HepG2 (cell line): ENCODE results near the gene SLC2A6. TPM values are rescaled to one million over a fixed set of nuclear protein-coding genes. Genes with fewer than 3 reads are reported as not detected.
A peak's percentile ranks its signal among the peaks of the same experiment; 100 is the strongest.

ENCODE experiments used
- AGO1 ChIP-seq: fragments of 200-400 bp; formaldehyde crosslinking; IDR thresholded peaks from 2 replicates; pipeline ENCODE4 v1.6.1; 2017; ENCODE audit warnings: mild to moderate bottlenecking, low read depth, low read length, moderate library complexity; ENCODE audit not compliant: poor library complexity, severe bottlenecking
- AHR ChIP-seq: IDR thresholded peaks from 2 replicates; pipeline ENCODE4 v1.6.1; 2018; ENCODE audit warnings: missing genetic modification reagents, missing compliant biosample characterization
- ATAD3A ChIP-seq: sonication (generic); formaldehyde crosslinking; IDR thresholded peaks from 2 replicates; pipeline ENCODE4 v1.4.0; 2020; ENCODE audit warnings: missing genetic modification reagents
- CTCF ChIP-seq: sonication (generic); formaldehyde crosslinking; IDR thresholded peaks from 2 replicates; pipeline ENCODE4 v1.5.0; 2020; ENCODE audit warnings: mild to moderate bottlenecking, missing genetic modification reagents, moderate library complexity
- FLYWCH1 ChIP-seq: sonication (generic); formaldehyde crosslinking; IDR thresholded peaks from 2 replicates; pipeline ENCODE4 v1.8.1; 2023; ENCODE audit warnings: mild to moderate bottlenecking, missing genetic modification reagents
- JUNB ChIP-seq: sonication (generic); formaldehyde crosslinking; IDR thresholded peaks from 2 replicates; pipeline ENCODE4 v1.8.0; 2022; ENCODE audit warnings: missing genetic modification reagents, mild to moderate bottlenecking, borderline replicate concordance
- NKX3-1 ChIP-seq: sonication (generic); formaldehyde crosslinking; IDR thresholded peaks from 2 replicates; pipeline ENCODE4 v1.5.0; 2020; ENCODE audit warnings: missing genetic modification reagents
- XRCC5 ChIP-seq: fragments of 200-400 bp; formaldehyde crosslinking; optimal IDR thresholded peaks from 2 replicates; pipeline ENCODE3; 2017; ENCODE audit warnings: mild to moderate bottlenecking, low read length
- ZBTB43 ChIP-seq: sonication (generic); formaldehyde crosslinking; conservative IDR thresholded peaks from 2 replicates; pipeline ENCODE4 v1.4.0; 2020; ENCODE audit warnings: missing genetic modification reagents
- ZNF230 ChIP-seq: sonication (generic); formaldehyde crosslinking; IDR thresholded peaks from 2 replicates; pipeline ENCODE4 v1.4.0; 2020; ENCODE audit warnings: mild to moderate bottlenecking, missing genetic modification reagents
- ZNF598 ChIP-seq: sonication (generic); formaldehyde crosslinking; IDR thresholded peaks from 2 replicates; pipeline ENCODE4 v1.5.1; 2020; ENCODE audit warnings: mild to moderate bottlenecking, missing genetic modification reagents, borderline replicate concordance
- ZNF660 ChIP-seq: sonication (generic); formaldehyde crosslinking; IDR thresholded peaks from 2 replicates; pipeline ENCODE4 v1.5.1; 2020; ENCODE audit warnings: mild to moderate bottlenecking, low read depth, missing genetic modification reagents, borderline replicate concordance
- ZNF703 ChIP-seq: sonication (generic); formaldehyde crosslinking; IDR thresholded peaks from 2 replicates; pipeline ENCODE4 v1.5.1; 2020; ENCODE audit warnings: missing genetic modification reagents, mild to moderate bottlenecking, moderate library complexity, borderline replicate concordance
- ZNF777 ChIP-seq: sonication (generic); formaldehyde crosslinking; IDR thresholded peaks from 2 replicates; pipeline ENCODE4 v1.4.0; 2020; ENCODE audit warnings: missing genetic modification reagents
- polyA plus RNA-seq, 8 experiments: library from polyadenylated mRNA; depleted of rRNA in 3 of 8; stranded (reverse) in 7 of 8; unstranded in 1 of 8; fragments of >200 nt; fragmentation: Illumina TruSeq in 4 of 8; extraction: Trizol in 4 of 8; gene quantifications; 2 replicates each; pipeline versions ENCODE4 v1.2.1 to v1.2.3, GENCODE V29; 2011 to 2016; ENCODE audit warnings: low read depth in 4 of 8, missing spikeins in 1 of 8, mixed read lengths in 1 of 8; ENCODE audit not compliant: insufficient read depth in 1 of 8
- total RNA-seq, 5 experiments: library from RNA; depleted of rRNA; stranded (reverse); fragments of >200 nt; fragmentation: Illumina TruSeq; extraction: Trizol; gene quantifications; 2 replicates each; pipeline ENCODE4 v1.2.3, GENCODE V29; 2016; ENCODE audit warnings: low read depth in 1 of 5
- TF ChIP-seq, protein P1 (sequence below): sonication (generic); formaldehyde crosslinking; IDR thresholded peaks from 2 replicates; pipeline ENCODE4 v1.5.1; 2020; ENCODE audit warnings: mild to moderate bottlenecking, missing genetic modification reagents
- TF ChIP-seq, protein P2 (sequence below): sonication (generic); formaldehyde crosslinking; IDR thresholded peaks from 2 replicates; pipeline ENCODE4 v1.4.0; 2020; ENCODE audit warnings: missing genetic modification reagents, mild to moderate bottlenecking, borderline replicate concordance
- TF ChIP-seq, protein P3 (sequence below): sonication (generic); formaldehyde crosslinking; IDR thresholded peaks from 2 replicates; pipeline ENCODE4 v1.5.1; 2020; ENCODE audit warnings: mild to moderate bottlenecking, missing genetic modification reagents, borderline replicate concordance

SLC2A6 gene
- total and polyA plus RNA-seq, 2 of the 13 experiments (the other 11 are each of a cell fraction or from before 2014, with no cell fraction given): 4.1 to 15.0 TPM

- TF ChIP-seq CTCF (CRISPR knock-in tag) (peak; percentile 28; the same call in 1 of the 2 replicates), FLYWCH1 (CRISPR knock-in tag) (no peak), ZBTB43 (CRISPR knock-in tag) (no peak), ZNF660 (CRISPR knock-in tag) (no peak), AHR (CRISPR knock-in tag) (no peak), XRCC5 (no peak), NKX3-1 (no peak), ATAD3A (CRISPR knock-in tag) (no peak), ZNF777 (peak; percentile 96), JUNB (CRISPR knock-in tag) (no peak), ZNF598 (CRISPR knock-in tag) (no peak), ZNF703 (CRISPR knock-in tag) (no peak), AGO1 (no peak), ZNF230 (CRISPR knock-in tag) (no peak)
- TF ChIP-seq, protein P1, sequence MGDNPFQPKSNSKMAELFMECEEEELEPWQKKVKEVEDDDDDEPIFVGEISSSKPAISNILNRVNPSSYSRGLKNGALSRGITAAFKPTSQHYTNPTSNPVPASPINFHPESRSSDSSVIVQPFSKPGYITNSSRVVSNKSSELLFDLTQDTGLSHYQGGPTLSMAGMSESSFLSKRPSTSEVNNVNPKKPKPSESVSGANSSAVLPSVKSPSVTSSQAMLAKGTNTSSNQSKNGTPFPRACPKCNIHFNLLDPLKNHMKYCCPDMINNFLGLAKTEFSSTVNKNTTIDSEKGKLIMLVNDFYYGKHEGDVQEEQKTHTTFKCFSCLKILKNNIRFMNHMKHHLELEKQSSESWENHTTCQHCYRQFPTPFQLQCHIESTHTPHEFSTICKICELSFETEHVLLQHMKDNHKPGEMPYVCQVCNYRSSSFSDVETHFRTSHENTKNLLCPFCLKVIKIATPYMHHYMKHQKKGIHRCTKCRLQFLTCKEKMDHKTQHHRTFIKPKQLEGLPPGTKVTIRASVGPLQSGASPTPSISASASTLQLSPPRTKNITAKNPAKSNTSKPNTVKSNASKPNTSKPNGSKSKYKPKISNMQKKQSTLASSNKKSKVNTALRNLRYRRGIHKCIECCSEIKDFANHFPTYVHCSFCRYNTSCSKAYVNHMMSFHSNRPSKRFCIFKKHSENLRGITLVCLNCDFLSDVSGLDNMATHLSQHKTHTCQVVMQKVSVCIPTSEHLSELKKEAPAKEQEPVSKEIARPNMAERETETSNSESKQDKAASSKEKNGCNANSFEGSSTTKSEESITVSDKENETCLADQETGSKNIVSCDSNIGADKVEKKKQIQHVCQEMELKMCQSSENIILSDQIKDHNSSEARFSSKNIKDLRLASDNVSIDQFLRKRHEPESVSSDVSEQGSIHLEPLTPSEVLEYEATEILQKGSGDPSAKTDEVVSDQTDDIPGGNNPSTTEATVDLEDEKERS (CRISPR knock-in tag): no peak
- TF ChIP-seq, protein P2, sequence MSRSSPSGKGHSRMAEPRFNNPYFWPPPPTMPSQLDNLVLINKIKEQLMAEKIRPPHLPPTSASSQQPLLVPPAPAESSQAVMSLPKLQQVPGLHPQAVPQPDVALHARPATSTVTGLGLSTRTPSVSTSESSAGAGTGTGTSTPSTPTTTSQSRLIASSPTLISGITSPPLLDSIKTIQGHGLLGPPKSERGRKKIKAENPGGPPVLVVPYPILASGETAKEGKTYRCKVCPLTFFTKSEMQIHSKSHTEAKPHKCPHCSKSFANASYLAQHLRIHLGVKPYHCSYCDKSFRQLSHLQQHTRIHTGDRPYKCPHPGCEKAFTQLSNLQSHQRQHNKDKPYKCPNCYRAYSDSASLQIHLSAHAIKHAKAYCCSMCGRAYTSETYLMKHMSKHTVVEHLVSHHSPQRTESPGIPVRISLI: no peak
- TF ChIP-seq, protein P3, sequence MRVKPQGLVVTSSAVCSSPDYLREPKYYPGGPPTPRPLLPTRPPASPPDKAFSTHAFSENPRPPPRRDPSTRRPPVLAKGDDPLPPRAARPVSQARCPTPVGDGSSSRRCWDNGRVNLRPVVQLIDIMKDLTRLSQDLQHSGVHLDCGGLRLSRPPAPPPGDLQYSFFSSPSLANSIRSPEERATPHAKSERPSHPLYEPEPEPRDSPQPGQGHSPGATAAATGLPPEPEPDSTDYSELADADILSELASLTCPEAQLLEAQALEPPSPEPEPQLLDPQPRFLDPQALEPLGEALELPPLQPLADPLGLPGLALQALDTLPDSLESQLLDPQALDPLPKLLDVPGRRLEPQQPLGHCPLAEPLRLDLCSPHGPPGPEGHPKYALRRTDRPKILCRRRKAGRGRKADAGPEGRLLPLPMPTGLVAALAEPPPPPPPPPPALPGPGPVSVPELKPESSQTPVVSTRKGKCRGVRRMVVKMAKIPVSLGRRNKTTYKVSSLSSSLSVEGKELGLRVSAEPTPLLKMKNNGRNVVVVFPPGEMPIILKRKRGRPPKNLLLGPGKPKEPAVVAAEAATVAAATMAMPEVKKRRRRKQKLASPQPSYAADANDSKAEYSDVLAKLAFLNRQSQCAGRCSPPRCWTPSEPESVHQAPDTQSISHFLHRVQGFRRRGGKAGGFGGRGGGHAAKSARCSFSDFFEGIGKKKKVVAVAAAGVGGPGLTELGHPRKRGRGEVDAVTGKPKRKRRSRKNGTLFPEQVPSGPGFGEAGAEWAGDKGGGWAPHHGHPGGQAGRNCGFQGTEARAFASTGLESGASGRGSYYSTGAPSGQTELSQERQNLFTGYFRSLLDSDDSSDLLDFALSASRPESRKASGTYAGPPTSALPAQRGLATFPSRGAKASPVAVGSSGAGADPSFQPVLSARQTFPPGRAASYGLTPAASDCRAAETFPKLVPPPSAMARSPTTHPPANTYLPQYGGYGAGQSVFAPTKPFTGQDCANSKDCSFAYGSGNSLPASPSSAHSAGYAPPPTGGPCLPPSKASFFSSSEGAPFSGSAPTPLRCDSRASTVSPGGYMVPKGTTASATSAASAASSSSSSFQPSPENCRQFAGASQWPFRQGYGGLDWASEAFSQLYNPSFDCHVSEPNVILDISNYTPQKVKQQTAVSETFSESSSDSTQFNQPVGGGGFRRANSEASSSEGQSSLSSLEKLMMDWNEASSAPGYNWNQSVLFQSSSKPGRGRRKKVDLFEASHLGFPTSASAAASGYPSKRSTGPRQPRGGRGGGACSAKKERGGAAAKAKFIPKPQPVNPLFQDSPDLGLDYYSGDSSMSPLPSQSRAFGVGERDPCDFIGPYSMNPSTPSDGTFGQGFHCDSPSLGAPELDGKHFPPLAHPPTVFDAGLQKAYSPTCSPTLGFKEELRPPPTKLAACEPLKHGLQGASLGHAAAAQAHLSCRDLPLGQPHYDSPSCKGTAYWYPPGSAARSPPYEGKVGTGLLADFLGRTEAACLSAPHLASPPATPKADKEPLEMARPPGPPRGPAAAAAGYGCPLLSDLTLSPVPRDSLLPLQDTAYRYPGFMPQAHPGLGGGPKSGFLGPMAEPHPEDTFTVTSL: no peak
These were observed 50.2 kb downstream of the SLC2A6 start (continued) for GRCh38 chr9:133428617-133429101.
